Heart left ventricle (tissue), 13 donors: ENCODE results near the gene FSCB.

ENCODE experiments used
- POLR2A ChIP-seq, 2 donors: fragments of 450-650 bp; IDR thresholded peaks; one replicate each; pipeline ENCODE4 v1.6.1; 2017; ENCODE audit warnings: antibody characterized with exemption in 2 of 2, mild to moderate bottlenecking in 2 of 2, moderate library complexity in 2 of 2
- TF ChIP-seq, protein P1 (sequence below), 12 donors: fragments of 200-600 bp; sonication (generic) in 4 of 12; IDR thresholded peaks; one replicate each; pipeline versions ENCODE4 v1.5.0 to v1.8.0; 2018 to 2022; ENCODE audit warnings: antibody characterized with exemption in 12 of 12, mild to moderate bottlenecking in 5 of 12
- donor health status: ischemic (EF 13 %, LVEDD 7.1; RV severe dilation, severe dysfunction).
- donor health status: DM: no; HTN: yes; CAD: no.
- donor health status: DM: no; HTN: no; CAD: no.
- donor health status: ischemic (EF 25% LVEDD 6.9; RV normal size, moderate dysfunction).
- donor health status: ischemic (EF 25% LVEDD 5.7; RV mildly dilated, moderate dysfunction).
- donor health status: ischemic (EF 35%, LVEDD 5.7; RV mildly dilated, moderate dysfunction).
- donor health status: nonischemic (EF 11% LVEDD 7.7; RV severe dilation, severe dysfunction).
- donor health status: DM: yes; HTN: yes; CAD: no.
- donor health status: PGD.
- donor health status: ischemic (EF 29% LVEDD 5.4; RV normal size, mild dysfunction).
- donor health status: nonischemic (EF 23%, LVEDD 6.1; RV moderate dilation, normal function).

DNA sequence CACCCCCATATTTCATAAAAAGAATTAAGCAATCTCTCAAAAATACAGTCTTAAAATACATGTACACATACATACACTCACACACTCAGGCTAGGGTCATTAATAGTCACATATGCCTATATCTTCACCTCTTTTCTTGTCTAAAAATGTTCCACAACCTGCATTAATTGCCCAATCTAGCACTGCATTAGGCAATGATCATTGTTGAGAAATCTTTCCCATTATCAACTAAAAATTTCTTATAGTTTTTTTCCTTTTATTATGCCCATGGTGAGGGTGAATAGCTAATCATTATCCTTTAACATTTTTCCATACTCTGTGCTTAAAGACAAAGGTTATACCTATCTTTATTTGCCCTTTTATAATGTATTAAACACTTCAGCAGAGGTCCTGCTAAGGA lies 38.3 kb downstream of the FSCB start:
- TF ChIP-seq, protein P1, sequence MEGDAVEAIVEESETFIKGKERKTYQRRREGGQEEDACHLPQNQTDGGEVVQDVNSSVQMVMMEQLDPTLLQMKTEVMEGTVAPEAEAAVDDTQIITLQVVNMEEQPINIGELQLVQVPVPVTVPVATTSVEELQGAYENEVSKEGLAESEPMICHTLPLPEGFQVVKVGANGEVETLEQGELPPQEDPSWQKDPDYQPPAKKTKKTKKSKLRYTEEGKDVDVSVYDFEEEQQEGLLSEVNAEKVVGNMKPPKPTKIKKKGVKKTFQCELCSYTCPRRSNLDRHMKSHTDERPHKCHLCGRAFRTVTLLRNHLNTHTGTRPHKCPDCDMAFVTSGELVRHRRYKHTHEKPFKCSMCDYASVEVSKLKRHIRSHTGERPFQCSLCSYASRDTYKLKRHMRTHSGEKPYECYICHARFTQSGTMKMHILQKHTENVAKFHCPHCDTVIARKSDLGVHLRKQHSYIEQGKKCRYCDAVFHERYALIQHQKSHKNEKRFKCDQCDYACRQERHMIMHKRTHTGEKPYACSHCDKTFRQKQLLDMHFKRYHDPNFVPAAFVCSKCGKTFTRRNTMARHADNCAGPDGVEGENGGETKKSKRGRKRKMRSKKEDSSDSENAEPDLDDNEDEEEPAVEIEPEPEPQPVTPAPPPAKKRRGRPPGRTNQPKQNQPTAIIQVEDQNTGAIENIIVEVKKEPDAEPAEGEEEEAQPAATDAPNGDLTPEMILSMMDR (IDR thresholded peaks at IDR 0.05) = no peak
- TF ChIP-seq POLR2A (IDR thresholded peaks at IDR 0.05) = no peak
